ENCODE results near the gene CSF2RB.

Gene CSF2RB

GRCh38 chr22:36922711-36923110, 9.3 kb downstream of the CSF2RB start:
- no peak for DNase-seq

- no peak for DNase-seq
Measured at GRCh38 chr22:36923131-36923788, 9.8 kb downstream of the CSF2RB start.

- DNase-seq = no peak
Measured at GRCh38 chr22:36924151-36924698, 10.8 kb downstream of the CSF2RB start.

- no peak for DNase-seq
Measured at GRCh38 chr22:36925388-36926290, 12.2 kb downstream of the CSF2RB start.

- DNase-seq = no peak
Measured at GRCh38 chr22:36926309-36926708, 12.9 kb downstream of the CSF2RB start.

- no peak for DNase-seq
Measured at GRCh38 chr22:36926721-36927435, 13.4 kb downstream of the CSF2RB start.

GRCh38 chr22:36927671-36928070, 14.2 kb downstream of the CSF2RB start:
- DNase-seq = no peak

GRCh38 chr22:36928196-36928595, 14.8 kb downstream of the CSF2RB start:
- no peak for DNase-seq

- DNase-seq = no peak
Measured at GRCh38 chr22:36928786-36929535, 15.5 kb downstream of the CSF2RB start.

- no peak for DNase-seq
Measured at GRCh38 chr22:36929621-36930020, 16.2 kb downstream of the CSF2RB start.

GRCh38 chr22:36930041-36930935, 16.9 kb downstream of the CSF2RB start:
- DNase-seq = no peak

- no peak for DNase-seq
Measured at GRCh38 chr22:36931446-36931845, 18.0 kb downstream of the CSF2RB start.

GRCh38 chr22:36933629-36934417, 20.4 kb downstream of the CSF2RB start:
- no peak for DNase-seq

GRCh38 chr22:36934418-36935312, 21.2 kb downstream of the CSF2RB start:
- DNase-seq = no peak

- no peak for DNase-seq
Measured at GRCh38 chr22:36935313-36935610, 21.8 kb downstream of the CSF2RB start.

- DNase-seq = no peak
Measured at GRCh38 chr22:36935694-36936093, 22.3 kb downstream of the CSF2RB start.

- DNase-seq = no peak
Measured at GRCh38 chr22:36936362-36937116, 23.1 kb downstream of the CSF2RB start.

- no peak for DNase-seq
Measured at GRCh38 chr22:36937319-36938027, 24.0 kb downstream of the CSF2RB start.
